NCI-H82 treated with DMSO at 0.1 percent for 48 hours (cell line): ENCODE measurements around the gene NPIPB8.
"Not testable (repeated sequence)": the region's sequence is repeated elsewhere in the genome, so short reads cannot be mapped to it uniquely, and the experiment has no call there.

Source experiments
- DNase-seq: peaks from one replicate; lab custom pipeline; 2025; ENCODE audit not compliant: unreplicated experiment; lab: John Stamatoyannopoulos, UW

NPIPB8 gene

DNA sequence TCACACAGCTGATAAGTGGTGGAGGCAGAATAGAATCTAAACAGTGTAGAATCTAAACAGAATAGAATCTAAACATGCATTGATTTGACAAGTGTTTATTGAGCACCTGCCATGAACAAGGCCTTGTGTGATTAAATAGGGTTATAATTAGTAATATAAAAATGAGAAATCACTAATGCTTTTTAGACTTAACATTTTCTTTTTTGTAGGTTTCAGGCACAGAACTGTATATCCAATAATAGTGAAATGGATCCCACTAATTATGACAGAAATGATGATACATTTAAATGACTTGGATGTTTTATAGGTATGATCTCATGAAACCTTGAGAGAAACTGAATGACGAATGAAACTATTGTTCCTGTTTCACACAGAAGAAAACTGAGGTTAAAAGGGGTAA lies at the start of gene NPIPB8:
Gene NPIPB8 (plus strand): TSS at position 301 of the 400 bp plus-strand sequence. CDS start 296 bp downstream, outside the sequence.
- DNase-seq = not testable (repeated sequence)

DNA sequence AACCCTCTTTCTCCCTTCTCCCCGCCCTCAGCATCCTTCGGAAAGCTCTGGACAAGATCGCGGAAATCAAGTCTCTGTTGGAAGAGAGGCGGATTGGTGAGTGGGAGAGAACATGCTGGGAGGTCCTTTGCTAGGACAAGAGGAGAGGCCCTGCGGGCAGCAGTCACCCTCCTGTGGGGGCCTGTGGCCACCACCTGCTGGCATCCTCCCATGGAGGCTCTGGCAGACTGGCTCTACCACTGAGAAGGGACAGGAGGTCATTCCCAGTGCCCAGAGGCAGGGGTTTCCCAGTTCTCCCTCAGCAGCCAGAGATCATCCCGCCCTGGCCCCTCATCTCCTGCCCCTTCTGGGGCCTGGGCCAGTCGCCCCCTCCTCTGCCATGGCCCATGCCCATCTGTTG lies 48.8 kb upstream of the NPIPB8 start:
- DNase-seq = no peak

DNA sequence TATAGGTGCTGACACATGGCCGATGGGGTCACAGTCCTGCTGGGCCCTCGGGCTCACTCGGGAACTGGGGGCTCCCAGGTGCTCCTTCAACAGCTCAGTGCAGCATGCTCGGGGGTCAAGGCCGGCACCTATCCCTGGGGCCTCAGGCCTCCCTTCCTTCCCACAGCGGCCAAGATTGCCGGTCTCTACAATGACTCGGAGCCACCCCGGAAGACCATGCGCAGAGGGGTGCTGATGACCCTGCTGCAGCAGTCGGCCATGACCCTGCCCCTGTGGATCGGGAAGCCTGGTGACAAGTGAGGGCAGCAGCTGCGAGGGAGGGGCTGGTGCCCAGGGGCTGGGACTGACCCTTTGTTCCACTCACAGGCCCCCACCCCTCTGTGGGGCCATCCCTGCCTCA lies 47.9 kb upstream of the NPIPB8 start:
- no peak for DNase-seq

GRCh38 chr16:28590384-28591340 lies 47.2 kb upstream of the NPIPB8 start:
- no peak for DNase-seq

DNA sequence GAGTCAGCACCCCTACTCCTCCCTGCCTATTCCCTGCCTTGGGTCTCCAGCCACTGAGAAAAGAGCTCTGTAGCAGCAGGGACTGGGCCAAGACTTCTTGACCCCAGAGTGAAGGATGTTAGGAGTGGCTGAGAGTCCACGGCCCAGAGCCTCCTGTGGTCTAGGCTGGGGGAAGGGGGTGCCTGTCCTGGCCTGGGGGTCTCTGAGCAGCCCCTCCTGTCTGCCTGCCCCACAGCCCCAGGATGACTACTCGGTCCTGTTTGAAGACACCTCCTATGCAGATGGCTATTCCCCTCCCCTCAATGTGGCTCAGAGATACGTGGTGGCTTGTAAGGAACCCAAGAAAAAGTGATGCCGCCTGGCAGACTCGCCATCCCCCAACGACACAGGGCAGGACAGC lies 46.5 kb upstream of the NPIPB8 start:
- no peak for DNase-seq

DNA sequence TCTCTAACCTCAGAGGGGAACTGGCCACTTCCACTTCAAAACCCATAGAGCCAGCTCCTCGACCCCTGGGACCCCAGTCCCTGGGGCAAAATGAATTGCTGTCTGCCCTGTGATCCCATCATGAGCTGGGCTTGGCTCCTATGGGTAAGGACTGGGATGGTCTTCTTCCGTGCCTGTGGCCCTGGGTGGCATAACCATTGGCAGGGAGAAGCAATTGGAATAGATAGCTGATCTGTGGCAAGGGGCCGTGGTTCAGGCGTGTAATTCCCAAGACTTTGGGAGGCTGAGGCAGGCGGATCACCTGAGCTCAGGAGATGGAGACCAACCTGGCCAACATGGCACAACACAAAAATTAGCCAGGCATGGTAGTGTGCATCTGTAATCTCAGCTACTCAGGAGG lies 45.4 kb upstream of the NPIPB8 start:
- DNase-seq = no peak

DNA sequence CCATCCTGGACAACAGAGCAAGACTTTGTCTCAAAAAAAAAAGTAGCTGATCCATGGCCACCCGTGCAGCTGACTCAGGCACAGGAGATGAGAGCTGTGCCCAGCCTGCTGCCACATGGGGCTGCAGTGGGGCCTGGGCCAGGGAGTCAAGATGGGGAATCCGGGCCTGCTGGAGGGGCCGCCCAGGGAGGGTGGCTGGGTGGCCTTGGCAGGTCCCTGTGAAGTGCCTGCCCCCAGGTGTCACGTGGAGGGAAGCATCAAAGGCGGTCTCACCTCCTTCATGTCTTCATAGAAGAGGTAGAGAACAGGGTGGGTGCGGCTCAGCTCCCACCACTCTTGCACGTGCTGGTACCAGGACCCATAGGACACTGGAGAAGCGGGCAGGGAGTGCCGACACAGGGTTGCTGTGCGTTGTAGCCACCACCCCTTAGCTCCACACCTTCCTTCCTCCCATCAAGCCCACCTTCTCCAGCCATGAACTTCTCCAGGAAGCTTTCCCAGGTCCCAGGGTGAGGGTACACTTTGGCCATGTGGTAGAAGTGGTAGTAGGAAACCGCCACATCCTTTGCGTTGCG lies 44.8 kb upstream of the NPIPB8 start:
- no peak for DNase-seq

DNA sequence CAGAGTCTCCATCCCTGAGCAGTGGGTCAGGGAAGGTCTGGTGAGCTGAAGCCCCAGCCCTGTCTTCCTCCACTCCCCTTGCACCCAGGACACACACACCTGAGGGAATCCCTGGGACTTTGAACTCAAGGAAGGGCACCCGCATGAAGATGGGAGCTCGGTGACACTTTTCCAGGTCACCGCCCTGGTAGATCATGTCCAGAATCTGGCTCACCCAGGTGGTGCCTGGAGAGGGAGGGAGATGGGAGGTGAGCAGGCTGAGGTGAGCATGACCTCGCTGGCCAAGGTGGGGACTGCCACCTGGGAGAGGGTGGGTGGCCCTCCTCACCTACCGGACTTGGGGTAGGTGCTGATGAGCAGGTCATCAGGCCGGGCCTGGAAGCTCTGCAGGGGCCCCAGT lies 42.4 kb upstream of the NPIPB8 start:
- not testable (repeated sequence) for DNase-seq

DNA sequence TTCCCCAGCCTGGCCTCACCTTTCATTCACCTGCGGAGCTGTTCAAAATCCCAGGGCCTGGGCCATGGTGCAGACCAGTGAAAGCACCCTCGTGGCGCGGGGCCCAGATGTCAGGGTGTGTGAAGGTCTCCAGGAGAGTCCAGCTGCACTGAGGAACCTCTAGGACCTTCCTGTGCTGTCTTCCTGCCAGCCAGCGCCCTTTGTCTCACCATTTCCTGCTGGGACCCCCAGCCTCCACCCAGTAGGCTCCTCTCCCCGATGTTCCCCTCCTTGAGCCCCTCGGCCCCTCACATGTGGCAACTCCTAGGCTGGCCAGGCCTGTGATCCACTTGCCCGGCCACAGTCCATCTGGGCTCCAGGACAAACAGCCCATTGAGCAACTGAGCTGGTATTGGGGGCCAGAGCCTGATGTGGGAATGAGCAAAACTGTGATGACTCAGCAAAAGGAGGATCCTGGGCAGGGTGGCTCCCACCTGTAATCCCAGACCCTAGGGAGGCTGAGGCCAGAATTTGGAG lies 41.7 kb upstream of the NPIPB8 start:
- no peak for DNase-seq

DNA sequence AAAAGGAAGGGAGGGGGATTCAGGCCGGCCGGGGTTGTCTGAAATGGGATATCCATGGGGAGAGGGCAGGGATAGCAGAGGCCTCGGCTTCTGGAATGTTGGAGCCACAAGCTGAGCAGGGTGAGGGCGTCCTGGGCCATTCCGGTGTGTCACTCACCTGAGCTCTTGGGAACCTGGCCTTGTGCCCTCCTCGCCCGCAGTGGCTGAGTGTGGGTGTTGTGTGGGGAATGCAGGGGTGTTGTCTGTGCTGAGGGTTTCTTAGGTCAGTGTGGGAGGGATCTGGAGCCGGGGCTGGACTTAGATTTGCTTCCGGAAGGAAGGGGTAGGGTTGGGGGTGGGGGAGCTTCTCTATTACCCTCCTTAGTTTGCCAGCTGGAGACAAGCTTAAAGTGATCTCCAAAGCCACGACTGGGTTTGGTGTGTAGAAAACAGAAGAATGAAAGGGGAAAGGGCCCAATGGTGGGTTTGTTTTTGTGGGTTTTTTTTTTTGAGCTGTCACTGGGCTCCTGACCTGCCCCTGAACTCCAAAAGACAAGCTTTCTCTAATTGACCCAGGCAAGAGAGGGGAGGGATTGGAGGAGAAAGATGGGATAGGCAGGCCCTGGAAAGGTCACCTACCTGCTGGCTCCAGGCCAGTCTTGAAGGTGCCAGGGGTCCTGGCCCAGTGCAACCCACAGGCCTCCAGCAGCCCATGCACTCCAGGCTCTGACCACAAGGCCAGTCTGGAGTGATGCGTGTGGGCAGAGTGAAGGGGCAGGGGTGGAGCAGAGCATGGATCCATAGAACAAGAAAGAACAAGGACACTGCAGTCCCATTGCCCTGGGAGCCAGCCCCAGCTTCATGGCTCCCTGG lies 40.8 kb upstream of the NPIPB8 start, which contains the start of gene SULT1A2:
Gene SULT1A2 (minus strand): TSS at position 211 of the 852 bp plus-strand sequence. CDS start 1,120 bp downstream, outside the sequence.
- DNase-seq = no peak

DNA sequence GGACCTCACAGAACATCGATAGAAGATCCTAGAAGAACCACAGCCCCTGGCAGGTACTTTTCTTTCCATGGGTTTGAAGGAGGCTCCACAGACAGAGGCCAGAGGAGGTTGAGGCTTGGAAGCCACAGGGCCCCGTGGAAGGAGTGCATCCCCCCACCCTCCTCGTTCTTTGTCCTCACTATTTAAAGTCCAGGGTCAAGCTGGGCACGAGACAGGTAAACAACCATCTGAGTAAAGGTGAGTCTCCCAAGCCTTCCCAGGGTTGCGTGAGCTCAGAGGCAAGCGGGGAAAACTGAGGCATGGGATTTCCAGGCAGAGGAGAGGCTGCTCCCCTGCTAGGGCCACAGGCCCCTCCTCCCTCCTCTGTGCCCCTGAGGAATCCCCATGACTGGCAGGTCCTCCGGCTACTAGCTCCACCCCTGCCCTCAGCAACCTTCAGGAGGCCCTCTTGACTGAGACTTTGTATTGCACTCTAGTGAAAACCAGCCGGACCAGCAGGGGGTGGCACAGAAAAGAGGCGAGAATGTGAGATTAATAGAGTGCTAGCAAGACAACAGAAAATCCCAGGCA lies 40.1 kb upstream of the NPIPB8 start:
- peak; percentile 28 for DNase-seq

GRCh38 chr16:28599377-28600285 lies 38.2 kb upstream of the NPIPB8 start:
- DNase-seq = not testable (repeated sequence)

DNA sequence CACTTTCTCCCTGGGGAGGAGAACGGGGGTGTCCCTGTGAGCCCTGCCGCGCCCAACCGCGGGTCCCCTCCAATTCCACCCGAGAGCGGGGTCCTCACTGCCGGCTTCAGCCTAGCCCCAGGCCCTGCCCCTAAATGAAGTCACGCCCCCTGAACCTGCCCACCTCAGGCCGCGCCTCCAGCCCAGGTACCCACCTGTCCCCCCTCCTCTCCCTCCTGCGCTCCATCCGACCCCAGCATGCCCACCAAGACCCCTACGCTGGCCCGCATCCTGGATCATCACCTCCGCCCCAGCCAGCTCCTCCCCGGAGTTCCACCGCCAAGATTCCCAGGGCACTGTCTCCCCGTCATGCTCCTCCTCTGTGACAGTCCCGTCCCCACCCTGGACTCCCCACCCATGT lies 36.9 kb upstream of the NPIPB8 start:
- DNase-seq = not testable (repeated sequence)

- not testable (repeated sequence) for DNase-seq
Observed at GRCh38 chr16:28601589-28601988, 36.3 kb upstream of the NPIPB8 start.

DNA sequence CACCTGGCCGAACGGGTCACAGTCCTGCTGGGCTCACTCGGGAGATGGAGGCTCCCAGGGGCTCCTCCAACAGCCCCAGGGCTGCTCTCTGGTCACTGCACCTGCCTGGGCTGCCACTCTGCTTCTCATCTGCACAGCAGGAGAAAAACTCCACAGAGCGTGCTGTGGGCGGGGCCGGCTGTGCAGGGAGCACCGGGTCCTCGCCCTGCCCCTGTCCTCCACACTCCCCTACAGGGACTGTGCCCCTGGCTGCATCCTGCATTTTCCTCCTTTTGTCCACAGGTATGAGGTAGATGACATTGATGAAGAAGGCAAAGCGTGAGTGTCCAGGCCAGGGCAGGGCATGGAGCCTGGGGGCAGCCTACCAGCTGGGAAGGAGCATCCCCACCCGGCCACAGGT lies 35.8 kb upstream of the NPIPB8 start:
- DNase-seq = not testable (repeated sequence)

- DNase-seq = no peak
Observed at GRCh38 chr16:28602529-28602928, 35.3 kb upstream of the NPIPB8 start.

GRCh38 chr16:28603381-28604185 lies 34.3 kb upstream of the NPIPB8 start:
- DNase-seq = no peak

DNA sequence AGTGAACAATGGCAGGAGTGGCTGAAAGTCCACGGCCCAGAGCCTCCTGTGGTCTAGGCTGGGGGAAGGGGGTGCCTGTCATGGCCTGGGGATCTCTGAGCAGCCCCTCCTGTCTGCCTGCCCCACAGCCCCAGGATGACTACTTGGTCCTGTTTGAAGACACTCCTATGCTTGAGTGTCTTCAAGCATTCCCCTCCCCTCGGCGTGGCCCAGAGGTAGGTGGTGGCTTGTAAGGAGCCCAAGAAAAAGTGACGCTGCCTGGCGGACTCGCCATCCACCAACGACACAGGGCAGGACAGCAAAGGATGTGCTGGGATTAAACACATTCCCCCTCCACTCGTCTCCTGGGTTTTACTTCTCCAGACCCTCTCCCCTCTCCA lies 33.7 kb upstream of the NPIPB8 start:
- no peak for DNase-seq
